Fibroblast of lung (primary cell): ENCODE results near the gene KPNB1.

Source experiments
- CTCF ChIP-seq, 2 donors: IDR thresholded peaks in 1 of 2; conservative IDR thresholded peaks in 1 of 2; 1 replicate in 1 of 2; 2 replicates in 1 of 2; pipeline ENCODE4 v1.5.1; 2011 to 2012; ENCODE audit warnings: low read length in 2 of 2, control low read depth in 1 of 2, inconsistent platforms in 1 of 2, low read depth in 1 of 2, mild to moderate bottlenecking in 1 of 2
- EZH2 ChIP-seq: IDR thresholded peaks from 2 replicates; pipeline ENCODE4 v1.5.1; 2012; ENCODE audit warnings: low read length, control low read depth, mild to moderate bottlenecking; ENCODE audit errors: missing control alignments

- TF ChIP-seq EZH2: no peak
- no peak for TF ChIP-seq CTCF (conservative IDR thresholded peaks at IDR 0.05 in 1 of 2, IDR thresholded peaks at IDR 0.05 in 1 of 2; ENCODE audit: low read depth in 1 of 2, low read length in 2 of 2)
Measured at GRCh38 chr17:47727704-47728036, 78.0 kb downstream of the KPNB1 start.
